ENCODE measurements around the gene TMEM63C. TPM values are rescaled to one million over a fixed set of nuclear protein-coding genes. Genes with fewer than 3 reads are reported as not detected.
A peak's percentile ranks its signal among the peaks of the same experiment; 100 is the strongest.
"Not testable (repeated sequence)": the region's sequence is repeated elsewhere in the genome, so short reads cannot be mapped to it uniquely, and the experiment has no call there.

The TMEM63C gene
- total RNA-seq, 1 donor from 2014 or later, result 1.9 TPM

DNA sequence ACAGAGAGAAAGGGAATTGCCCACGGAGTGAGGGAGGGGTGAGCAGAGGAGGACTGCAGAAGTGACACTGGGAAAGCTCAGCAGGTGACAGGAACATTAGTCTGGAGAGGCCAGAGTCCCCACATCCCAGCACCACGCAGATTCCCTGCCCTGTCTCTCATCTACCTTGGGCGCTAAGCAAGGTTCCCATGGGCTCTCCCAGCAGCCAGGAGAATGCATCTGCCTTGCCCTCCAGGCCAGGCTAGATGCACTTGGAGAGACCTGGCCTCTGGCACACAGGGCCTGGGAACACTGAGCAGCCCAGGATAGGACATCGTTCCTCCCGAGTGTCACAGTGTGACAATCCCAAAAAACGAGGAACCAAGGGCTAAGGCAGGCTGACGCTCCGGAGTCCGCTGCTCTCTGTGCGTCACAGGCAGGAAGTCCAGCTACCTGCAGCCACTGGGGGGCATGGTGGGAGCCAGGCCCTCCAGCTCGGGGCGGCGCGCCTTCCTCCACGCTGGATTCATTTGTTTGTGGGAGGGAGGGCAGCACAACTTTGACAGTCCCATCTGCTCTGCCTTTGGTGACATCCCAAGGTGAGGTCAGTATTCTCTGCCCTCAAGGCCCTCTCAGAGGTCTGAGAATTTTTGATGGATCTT lies 94.8 kb downstream of the TMEM63C start:
- no peak for DNase-seq (ENCODE audit: low read depth)

GRCh38 chr14:77276959-77277358 lies 95.4 kb downstream of the TMEM63C start:
- DNase-seq (ENCODE audit: low read depth), result no peak

DNA sequence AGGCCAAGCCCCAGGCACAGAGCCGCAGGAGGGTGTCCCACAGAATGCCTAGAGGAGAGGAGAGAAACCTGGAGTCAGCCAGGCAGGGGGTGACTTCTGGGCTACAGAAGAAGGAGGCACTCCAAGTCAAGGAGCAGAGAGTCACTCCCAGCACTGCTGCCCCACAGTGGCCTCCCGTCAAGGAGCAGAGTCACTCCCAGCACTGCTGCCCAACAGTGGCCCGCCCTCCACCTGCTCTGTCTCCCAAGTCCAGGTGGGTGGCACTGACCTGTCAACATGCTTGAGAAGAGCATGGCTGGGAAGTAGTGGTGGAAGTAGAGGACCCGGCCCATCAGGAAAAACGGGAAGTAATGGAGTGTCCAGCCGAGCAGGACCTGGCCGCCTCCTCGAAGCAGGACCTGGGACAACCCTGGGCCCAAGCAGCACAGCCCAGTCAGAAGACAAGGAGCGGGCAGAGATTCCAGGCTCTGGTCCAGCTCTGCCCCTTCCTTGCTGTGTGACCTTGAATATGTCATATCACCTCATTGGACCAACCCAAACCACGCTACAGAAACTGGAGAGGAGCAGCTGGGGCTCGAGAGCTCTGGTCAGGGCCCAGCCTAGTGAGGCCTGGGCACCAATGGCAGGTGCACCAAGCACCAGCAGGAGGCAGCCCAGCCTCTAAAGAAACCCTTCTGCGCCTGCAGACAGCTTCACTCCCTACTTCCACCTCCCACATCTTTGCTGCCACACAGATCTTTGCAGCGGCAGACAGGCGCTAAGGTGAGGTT lies 97.0 kb downstream of the TMEM63C start:
- DNase-seq (ENCODE audit: low read depth), result no peak

DNA sequence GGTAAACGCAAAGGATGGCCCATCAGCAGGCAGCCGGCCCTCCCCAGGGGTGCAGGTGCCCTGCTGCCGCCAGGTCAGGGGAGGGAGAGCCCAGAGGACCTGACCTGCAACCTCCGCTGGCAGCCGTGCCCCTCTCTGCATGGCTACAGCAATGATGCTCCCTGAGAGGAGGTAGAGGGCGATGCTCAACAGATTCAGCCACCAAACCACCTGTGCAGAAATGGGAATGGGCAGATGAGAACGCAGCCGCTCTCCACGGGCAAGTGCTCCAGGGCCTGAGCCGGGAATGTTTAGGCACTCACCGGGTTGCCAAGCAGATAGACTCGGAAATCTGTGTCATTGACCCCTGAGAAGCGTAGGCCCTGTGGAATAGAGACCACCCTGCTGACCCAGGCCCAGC lies 98.1 kb downstream of the TMEM63C start:
- no peak for DNase-seq (ENCODE audit: low read depth)

DNA sequence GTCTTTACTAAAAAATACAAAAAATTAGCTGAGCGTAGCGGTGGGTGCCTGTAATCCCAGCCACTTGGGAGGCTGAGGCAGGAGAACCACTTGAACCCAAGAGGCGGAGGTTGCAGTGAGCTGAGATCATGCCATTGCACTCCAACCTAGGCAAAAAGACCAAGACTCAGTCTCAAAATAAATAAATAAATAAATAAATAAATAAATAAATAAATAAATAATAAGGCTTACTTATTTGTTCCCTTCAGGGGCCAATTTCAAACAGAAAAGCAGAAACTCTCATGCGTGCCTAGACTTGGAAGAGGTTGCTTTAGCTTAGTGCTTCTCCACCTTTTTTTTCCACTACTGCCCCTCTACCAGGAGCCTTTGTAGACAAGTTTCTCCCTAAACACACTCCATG lies 99.3 kb downstream of the TMEM63C start:
- DNase-seq (ENCODE audit: low read depth), result not testable (repeated sequence)

- no peak for DNase-seq (ENCODE audit: low read depth)
These were observed 100.3 kb downstream of the TMEM63C start for GRCh38 chr14:77281852-77282410.

DNA sequence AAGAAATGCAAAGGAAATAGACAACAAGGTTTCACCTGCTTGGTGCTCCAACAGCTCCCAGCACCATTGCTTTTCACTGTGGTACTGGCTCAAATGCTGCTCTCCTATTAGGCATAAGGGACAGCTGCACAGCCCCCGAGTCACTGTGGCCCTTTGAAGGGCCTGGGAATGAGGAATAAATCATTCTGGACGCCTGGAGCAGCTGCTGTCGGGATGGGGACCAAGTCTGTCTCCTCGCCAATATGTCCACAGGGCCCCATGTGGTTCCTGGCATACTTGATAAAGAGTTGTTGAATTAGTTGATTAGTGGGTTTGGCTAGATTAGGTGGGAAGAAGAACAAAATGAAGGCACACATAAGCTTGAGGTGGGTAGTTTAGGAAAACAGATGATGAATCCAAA lies 102.5 kb downstream of the TMEM63C start:
- no peak for DNase-seq (ENCODE audit: low read depth)

DNA sequence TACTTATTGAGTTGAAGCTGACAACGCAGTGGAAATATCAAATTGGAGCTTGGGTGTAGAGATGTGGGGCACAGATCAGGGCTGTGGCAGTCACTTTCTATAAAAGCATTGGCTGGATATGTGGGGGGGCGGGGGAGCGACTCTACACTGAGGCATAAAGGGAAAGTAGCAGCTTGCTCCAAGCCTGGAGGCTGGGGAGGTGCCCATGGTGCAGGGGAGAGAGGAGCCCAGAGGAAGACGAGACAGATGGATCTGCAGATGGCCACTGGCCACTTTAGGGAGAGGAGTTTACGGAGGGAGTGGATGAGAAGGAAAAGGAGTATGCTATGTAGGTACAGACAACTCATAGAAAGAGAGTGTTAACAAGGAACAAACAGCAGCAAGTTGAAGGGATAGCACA lies 102.9 kb downstream of the TMEM63C start:
- DNase-seq (ENCODE audit: low read depth), result no peak

DNA sequence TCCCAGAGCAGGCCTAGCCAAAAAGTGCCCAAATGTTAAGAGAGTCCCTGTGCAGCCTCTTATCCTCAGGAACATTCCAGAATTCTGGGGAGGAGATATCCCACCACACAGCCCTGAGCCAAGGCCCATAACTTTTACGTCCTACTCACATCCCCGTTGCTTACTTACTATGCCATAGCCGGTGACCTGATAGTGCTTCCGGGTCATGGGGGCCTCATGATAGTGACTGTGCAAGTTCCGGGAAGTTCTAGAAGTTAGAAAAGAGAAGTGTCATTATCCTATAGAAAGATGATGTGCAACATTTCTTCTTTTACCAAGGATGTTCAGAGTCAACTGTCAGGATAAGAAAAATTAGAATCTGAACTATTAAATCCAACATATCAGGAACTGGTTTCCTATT lies 105.0 kb downstream of the TMEM63C start:
- DNase-seq (ENCODE audit: low read depth), result no peak

DNA sequence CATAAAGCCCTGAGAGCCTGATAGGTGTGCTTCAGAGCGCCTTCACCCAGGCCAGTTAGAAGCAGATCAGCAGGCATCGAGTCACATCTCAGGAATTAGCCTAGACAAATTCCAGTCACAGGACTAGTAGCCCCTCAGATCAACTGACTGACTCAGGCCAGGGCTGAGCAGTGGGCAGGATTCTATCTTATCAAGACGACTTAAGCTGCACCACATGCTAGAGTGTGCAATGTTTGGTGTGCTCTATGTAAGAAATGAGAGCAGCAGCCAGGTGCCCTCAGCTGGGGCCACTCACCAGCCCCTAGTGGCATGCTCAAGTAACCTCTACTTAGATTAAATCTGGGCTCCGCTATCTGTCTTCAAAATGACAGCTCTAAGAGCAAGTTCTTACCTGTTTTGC lies 109.1 kb downstream of the TMEM63C start:
- DNase-seq (ENCODE audit: low read depth), result peak; percentile 15

DNA sequence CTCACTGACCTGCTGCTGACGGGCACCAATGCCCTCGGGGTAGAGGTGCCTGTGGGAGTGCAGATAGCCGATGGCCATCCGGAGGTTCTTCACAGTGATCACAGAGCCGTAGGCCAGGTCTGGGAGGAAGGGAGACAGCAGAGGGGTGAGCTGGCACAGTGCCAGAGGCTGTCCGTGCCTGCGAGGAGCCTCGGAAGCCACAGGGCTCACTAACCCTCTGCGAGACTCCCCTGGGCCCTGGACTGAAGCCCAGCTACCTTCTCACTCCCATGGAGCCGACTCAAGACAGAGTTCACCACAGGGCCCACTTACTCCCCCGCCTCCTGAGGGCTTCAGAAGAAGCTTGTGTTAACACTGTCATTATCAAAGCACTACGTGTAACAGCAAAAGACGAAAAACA lies 114.6 kb downstream of the TMEM63C start:
- no peak for DNase-seq (ENCODE audit: low read depth)

GRCh38 chr14:77296906-77297305 lies 115.3 kb downstream of the TMEM63C start:
- DNase-seq (ENCODE audit: low read depth), result no peak

DNA sequence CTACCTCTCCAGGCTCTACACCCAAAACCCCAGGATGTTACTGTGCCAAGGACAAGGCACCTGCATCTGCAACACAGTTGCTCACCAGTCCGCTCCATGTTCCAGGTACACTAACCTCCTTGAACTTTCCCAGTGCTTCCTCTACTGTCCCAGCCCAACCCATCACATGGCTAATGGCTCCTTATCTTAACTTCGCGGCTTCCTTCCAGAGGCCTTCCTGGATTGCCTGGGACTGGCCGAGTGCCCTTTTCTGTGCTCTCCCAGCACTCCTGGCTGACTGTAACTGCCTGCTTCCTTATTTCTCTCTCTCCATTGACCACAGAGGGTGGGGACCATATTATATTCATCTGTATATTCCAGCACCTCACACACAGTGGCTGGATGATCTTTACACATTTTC lies 118.2 kb downstream of the TMEM63C start:
- DNase-seq (ENCODE audit: low read depth), result no peak

DNA sequence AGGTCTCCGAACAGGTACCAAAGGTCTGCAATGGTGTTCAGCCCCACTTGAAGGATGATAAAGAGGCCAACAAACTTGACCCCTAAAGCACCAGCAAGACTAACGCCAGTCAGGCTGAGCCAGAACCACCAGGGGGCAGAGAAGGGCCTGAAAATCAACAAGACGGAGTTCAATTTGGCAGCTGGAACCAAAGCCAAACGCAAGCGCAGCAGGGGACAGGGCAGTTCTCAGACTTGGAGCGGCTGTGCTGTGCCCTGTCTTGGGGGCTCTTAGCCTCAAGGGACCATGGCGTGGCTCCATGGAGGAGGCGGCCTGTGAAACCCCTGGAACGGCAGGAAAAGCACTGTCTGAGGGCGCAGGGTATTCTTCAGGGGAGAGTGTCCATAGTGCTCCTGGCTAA lies 119.5 kb downstream of the TMEM63C start:
- peak; percentile 79 for DNase-seq (ENCODE audit: low read depth)

DNA sequence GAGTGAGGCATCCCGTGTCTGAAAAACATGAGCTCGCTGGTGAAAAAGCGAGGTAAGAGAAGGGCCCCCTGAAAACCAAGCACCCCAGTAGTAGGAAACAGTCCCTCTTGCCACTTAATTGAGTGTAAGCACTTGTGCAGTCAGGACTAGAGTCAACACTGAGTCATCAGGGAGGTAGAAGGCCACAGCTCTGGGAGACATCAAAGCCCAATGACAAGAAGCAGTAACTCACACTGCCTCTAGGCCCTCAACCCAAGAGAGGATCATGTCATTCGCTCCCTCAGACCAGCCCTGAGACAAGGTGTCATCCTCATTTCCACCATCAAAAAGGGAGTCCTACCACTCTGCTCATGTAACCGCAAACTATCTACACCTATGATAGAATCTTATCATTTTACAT lies 121.3 kb downstream of the TMEM63C start:
- peak; percentile 90 for DNase-seq (ENCODE audit: low read depth)

DNA sequence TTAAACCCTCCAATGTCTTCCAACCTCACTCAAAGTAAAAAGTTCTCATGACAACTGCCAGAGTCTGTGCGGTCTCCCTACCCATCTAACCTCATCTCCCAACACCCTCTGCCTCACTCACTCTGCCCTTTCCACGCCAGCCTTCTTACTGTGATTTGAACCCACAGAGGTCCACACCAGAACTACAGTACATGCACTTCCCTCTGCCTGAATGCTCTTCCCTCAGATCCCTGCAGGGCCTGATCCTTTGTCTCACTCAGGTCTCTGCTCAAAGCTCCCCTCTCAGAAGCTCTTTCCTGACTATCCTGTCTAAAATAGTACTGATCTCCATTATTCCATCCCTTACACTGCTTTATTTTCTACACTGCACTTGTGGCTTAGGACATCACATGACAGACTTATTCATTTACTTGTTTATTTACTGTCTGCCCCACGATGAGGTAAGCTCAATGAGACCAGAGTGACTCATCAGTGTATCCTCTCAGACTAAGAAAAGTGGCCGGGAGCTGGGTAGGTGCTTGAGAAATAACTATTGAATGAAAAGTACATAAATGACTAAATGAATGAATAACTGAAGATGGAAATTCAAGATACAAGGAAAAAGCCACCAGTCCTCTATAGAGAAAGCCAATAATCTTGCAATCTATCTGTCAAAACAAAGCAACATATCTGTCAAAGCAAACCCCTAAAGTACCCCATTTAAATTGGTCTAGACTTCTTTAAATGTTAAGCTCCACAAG lies 122.0 kb downstream of the TMEM63C start:
- DNase-seq (ENCODE audit: low read depth), result peak; percentile 99

DNA sequence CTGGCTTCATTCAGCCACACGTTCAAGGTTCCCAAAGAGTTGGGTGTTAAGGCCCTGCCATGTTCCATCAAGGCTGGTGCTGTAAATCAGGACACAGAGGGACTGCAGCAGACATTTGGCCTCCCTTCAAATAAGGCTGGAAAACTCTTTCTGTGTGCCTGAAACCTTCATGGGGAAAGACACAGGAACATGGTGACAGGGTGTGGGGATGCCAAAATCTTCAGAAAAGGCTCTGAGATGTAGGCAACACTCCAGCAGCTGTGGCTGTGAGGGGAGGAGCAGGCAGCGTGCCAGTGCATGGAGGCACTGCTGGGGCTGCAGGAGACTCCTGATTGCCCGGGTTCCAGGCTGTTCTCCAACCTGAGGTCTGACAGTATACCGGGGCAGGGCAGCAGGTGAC lies 124.1 kb downstream of the TMEM63C start:
- DNase-seq (ENCODE audit: low read depth), result no peak

DNA sequence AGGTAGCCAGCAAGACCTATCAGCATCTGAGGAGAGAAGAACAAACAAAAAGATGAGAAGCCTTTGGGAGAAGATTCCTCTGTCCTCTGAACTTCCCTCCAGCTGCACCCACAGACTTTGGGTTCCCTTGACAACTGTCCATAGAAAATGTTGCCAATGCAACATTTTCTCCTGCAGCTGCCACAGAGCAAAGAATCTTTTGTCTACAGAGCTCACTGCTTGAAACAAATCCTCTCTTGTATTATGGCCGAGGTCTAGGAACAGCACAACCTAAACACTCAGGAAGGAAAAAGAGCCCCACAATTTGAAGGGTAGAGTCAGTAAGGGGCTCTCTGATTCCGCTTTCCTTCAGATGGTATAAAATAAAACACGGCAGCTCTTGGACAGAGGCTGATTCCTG lies 124.8 kb downstream of the TMEM63C start:
- no peak for DNase-seq (ENCODE audit: low read depth)

- DNase-seq (ENCODE audit: low read depth), result peak; percentile 57
These were observed 125.4 kb downstream of the TMEM63C start for GRCh38 chr14:77306851-77307496.
